GM04504 (cell line): ENCODE data around the gene MYO7A.

Source experiments
- DNase-seq: peaks from one replicate; pipeline ENCODE4 v3.0.0-alpha.2; 2012; ENCODE audit warnings: low read depth

Gene MYO7A

DNA sequence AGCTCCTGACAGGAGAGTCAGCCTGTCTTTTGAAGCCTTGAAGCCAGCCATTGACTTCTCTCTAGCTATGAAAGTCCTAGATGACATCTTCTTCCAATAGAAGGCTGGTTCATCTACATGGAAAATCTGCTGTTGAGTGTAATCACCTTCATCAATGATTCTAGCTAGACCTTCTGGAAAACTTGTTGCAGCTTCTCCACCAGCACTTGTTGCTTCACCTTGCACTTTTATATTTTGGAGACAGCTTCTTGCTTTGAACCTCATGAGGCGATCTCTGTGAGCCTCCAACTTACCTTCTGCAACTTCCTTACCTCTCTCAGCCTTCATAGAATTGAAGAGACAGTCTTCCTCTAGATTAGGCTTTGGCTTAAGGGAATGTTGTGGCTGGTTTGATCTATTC, 58.3 kb downstream of the MYO7A start:
- DNase-seq = no peak

DNA sequence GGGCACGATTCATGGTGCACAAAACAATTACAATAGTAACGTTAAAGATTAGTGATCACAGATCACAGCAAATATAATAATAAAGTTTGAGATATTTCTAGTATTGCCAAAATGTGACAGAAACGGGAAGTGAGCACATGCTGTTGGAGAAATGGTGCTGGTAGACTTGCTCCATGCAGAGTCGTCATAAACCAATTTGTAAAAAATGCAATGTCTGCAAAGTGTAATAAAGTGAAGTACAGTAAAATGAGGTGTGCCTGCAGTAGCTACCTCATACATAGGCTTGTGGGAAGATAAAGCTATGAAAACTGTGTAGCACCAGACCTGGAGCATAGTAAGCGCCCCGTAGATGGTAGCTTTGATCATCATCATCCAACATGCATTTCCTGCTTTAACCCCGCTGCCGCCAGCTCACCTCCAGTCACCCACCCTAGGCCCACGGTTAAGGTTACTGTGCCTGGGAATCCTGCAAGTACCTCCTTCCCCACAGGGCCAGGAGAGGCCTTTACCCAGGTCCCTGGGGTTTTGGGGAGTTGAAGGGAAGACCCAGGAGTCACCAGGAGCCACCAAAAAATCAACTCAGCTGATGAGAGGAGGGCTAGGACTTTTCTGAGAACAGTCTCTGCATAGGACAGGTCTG, 59.2 kb downstream of the MYO7A start:
- no peak for DNase-seq

GRCh38 chr11:77187776-77188632, 60.0 kb downstream of the MYO7A start:
- peak; percentile 46 for DNase-seq

- DNase-seq = no peak
These were observed 60.8 kb downstream of the MYO7A start for GRCh38 chr11:77188633-77189491.

DNA sequence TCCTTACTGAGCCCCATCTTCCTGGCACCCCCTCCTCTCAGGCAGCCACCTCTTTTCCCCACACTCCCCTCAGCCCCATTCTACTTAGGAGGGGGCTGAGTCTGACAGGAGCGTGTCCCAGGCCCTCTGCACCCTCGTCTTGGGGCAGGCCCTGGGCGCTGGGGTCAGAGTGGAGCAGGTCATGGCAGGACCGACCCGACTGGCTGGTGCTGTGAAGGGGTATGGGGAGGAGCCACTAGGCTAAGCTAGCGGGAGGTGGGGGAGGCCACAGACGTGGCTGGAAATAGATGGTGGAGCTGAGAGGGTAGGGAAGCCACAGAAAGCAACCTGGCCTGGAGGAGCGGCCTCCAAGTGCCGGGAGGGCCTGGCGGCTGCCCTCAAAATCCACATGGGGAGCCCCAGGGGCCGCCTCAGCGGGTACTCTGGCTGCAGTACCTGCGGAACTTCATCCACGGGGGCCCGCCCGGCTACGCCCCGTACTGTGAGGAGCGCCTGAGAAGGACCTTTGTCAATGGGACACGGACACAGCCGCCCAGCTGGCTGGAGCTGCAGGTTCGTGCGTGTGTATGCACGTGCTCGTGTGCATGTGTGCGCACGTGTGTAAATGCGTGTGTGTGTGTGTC, 61.7 kb downstream of the MYO7A start:
- DNase-seq = no peak

DNA sequence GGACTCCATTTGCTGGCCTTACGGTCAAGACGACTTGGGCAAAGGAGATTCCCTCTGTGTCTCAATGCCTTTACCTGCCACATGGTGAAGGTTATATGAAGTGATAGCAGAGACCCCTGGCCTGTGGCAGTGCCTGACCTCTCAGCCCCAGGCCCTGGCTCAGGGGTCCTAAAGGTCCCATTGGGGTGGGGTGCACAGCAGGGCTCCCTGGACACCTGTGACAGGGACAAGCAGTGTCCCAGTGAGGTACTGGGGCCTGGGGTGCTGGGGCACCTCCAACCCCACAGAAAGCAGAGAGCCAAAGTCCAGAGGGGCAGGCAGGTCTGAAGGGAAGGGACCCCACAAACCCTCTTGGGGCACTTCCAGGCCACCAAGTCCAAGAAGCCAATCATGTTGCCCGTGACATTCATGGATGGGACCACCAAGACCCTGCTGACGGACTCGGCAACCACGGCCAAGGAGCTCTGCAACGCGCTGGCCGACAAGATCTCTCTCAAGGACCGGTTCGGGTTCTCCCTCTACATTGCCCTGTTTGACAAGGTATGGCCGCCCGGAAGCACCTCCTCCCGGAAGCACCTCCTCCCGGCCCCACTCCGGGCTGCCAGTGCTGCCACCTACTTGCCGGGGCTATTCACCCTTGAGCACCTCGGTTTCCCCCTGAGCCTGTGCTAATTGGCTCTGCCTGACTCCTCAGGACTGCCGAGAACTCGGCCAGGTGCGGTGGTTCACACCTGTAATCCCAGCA, 62.5 kb downstream of the MYO7A start:
- DNase-seq = no peak

DNA sequence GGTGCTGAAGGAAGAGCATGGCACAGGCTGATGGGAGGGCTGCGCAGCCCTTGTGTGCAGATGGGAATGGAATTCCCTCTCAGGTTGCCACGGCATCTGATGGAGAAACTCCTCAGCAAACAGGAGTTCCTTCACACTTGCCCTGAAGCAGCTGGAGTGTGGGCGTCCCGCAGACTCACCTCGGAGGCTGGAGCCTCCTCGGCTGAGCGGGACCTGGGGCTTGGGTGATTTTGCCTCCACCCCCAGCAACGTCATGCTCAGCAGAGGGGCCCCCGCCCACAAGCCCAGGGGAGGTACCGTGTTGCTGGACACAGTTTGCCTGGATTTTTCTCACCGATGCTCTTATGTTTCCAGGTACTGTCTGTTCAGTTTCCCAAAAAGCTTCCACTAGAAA, 63.4 kb downstream of the MYO7A start:
- DNase-seq = no peak

GRCh38 chr11:77191823-77192495, 63.9 kb downstream of the MYO7A start:
- no peak for DNase-seq

DNA sequence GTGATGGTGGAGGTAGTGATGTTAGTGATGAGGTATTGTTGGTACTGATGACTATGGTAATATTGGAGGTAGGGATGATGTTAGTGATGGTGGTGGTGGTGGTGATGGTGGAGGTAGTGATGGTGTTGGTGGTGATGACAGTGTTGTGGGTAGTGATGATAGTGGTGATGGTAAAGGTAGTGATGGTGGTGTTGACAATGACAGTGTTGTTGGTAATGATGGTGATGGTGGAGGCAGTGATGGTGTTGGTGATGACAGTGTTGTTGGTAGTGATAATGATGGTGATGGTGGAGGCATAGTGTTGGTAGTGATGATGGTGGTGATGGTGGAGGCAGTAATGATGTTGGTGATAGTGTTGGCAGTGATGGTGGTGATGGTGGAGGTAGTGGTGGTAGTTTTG, 65.1 kb downstream of the MYO7A start:
- DNase-seq = no peak

GRCh38 chr11:77193911-77194830, 66.1 kb downstream of the MYO7A start:
- DNase-seq = no peak

- no peak for DNase-seq
These were observed 67.2 kb downstream of the MYO7A start for GRCh38 chr11:77195071-77195755.

- DNase-seq = no peak
These were observed 68.9 kb downstream of the MYO7A start for GRCh38 chr11:77196961-77197360.

DNA sequence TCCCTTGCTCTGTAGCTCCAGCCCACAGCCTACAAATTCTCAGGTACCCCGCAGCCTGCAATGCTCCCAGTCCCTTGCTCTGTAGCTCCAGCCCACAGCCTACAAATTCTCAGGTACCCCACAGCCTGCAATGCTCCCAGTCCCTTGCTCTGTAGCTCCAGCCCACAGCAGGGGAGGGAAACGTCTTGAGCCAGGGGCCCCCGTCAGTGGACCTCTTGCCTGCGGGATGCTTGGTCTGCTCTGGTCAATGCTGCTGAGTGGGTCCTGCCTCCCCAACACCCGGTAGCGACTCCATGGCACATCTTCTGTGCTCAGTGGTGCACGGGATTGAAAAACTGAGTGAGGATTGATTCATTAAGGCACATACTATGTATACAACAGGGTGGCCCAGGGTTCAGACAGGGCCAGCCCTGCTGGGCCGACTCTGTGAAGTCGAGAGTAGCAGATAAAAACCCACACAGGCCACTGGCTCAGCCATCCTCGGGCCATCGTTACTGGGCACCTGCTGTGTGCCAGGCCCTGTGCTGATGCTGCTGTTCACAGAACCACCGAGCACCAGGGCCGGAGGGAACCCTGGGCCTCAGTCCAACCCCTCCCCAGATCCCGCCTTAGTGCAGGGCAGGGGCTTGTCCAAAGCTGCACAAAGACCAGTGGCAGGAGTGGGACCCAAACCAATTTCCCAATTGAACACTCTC, 69.7 kb downstream of the MYO7A start:
- no peak for DNase-seq

DNA sequence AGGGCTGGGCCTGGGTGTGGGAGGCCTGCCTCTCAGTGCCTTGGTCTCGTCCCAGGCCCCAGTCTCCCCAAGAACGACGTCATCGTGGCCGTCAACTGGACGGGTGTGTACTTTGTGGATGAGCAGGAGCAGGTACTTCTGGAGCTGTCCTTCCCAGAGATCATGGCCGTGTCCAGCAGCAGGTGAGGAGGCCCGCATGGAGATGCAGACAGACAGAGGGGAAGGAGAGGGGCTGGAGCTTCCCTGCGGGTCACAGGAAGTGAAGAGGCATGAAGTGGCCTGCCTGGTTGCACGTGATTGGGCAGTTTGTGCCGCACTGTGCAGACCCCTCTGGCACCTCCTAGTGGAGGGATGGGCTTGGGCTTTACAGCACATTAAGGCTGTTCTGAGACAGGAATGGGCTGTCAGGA, 70.4 kb downstream of the MYO7A start:
- no peak for DNase-seq

DNA sequence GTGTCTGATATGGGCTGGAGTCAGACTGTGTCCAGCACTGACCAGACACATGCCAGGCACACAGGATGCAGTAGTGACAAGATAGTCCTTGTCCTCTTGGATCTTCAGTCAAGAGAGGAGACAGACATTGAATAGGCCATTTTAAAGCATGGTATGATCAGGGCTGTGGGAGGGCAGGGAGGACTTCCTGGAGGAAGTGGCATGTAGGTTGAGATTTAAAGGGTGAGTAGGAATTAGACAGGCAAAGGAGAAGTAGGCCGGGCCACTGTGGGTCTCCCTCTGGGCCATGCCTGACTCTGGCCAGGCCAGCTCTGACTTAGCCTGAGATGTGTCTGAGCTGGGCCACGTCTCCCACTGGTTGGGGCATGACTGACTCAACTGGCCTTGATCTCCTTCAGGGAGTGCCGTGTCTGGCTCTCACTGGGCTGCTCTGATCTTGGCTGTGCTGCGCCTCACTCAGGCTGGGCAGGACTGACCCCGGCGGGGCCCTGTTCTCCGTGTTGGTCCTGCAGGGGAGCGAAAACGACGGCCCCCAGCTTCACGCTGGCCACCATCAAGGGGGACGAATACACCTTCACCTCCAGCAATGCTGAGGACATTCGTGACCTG, 71.2 kb downstream of the MYO7A start:
- DNase-seq = no peak

DNA sequence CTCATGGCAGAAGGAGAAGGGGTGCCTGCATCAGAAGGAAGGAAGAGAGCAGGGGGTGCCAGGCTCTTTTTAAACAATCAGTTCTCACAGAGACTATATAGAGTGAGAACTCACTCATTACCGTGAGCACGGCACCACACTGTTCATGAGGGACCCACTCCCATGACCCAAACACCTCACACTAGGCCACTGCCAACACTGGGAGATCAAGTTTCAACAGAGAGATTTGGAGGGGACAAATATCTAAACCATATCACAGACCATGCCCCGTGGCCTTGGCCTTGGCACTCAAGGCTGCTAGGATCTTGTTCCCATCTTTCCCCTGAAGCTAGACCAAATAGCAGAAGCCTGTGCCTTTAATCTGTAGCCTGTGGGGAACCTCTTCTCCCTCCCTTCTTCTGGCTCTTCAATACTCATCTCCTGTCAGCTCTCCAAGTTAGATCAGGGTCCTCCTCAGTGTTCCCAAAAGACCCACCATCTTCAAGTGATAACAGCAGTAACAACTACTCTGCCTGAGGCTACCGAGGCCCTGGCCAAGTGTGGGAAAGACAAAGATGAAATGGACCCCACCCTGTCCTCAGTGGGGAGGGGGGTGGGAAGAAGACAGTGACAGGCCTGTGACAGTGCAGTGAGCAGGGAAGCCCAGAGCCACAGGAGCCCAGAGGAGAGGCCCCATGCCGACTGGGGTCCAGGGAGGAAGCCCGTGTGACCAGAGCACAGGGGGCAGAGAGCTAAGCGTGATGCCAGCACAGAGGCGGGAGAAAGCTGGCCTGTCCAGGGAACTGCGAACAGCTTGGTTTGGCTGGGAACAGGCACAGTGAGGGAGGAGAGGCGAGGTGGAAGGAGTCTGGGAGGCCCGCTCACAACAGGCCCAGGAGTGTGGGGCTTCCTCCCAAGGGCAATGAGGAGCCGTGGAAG, 72.6 kb downstream of the MYO7A start:
- no peak for DNase-seq

DNA sequence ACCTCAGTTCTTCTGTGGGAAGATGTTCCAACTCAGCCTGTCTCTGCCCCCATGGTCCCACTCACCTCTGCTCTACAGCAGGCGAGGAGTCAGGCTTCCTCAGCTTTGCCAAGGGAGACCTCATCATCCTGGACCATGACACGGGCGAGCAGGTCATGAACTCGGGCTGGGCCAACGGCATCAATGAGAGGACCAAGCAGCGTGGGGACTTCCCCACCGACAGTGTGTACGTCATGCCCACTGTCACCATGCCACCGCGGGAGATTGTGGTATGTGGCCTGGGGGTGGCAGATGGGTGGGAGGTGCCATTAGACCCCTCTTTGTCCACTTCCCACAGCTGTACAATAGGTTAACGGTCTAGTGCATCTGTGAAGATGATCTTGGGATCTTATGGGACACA, 73.3 kb downstream of the MYO7A start:
- DNase-seq = no peak
